ENCODE data around the gene GCNT1. TPM values are rescaled to one million over a fixed set of nuclear protein-coding genes. Genes with fewer than 3 reads are reported as not detected.

Gene GCNT1
- total RNA-seq, 2 donors from 2014 or later = 70.6 to 76.1 TPM

GRCh38 chr9:76444322-76444929 is 14.6 kb upstream of the GCNT1 start:
- no peaks in the 10 kb centered on the region for H3K36me3 ChIP-seq (ENCODE audit: control insufficient read depth, insufficient read depth, low read length)
- WGBS, 2 experiments (ENCODE audit: insufficient coverage in 1 of 2, insufficient read length in 1 of 2) = 84 to 93% methylated on average over 3 to 5 of the region's 5 CpGs
- no peak overlapping the region for H3K27ac Mint-ChIP-seq
- no peak for TF ChIP-seq CTCF (conservative IDR thresholded peaks at IDR 0.05)
- H3K9ac ChIP-seq (ENCODE audit: extremely low read depth, low read length, poor library complexity, severe bottlenecking) = no peak overlapping the region
- H3K27ac ChIP-seq (ENCODE audit: low read depth, low read length) = no peak overlapping the region
- H3K4me1 Mint-ChIP-seq = no peaks in the 10 kb centered on the region
- no peak overlapping the region for H3K4me3 Mint-ChIP-seq
- H3K9me3 ChIP-seq (ENCODE audit: control insufficient read depth, low read length) = peaks cover 21% of the 10 kb centered on the region
- peaks cover 32% of the 10 kb centered on the region for H3K9me3 Mint-ChIP-seq
- peaks cover 5% of the 10 kb centered on the region for H3K27me3 Mint-ChIP-seq (ENCODE audit: insufficient read depth)
- no peak for DNase-seq
- H3K4me1 ChIP-seq (ENCODE audit: control insufficient read depth, insufficient read depth, low read length) = no peaks in the 10 kb centered on the region
- no peak overlapping the region for H3K4me3 ChIP-seq (ENCODE audit: low read length)
- H3K36me3 Mint-ChIP-seq (ENCODE audit: low read depth) = peaks cover 1% of the 10 kb centered on the region
- no peaks in the 10 kb centered on the region for H3K27me3 ChIP-seq (ENCODE audit: control insufficient read depth, insufficient read depth, low read length, poor library complexity, severe bottlenecking)

- H3K27ac ChIP-seq (ENCODE audit: low read depth, low read length) = no peak overlapping the region
- H3K9ac ChIP-seq (ENCODE audit: extremely low read depth, low read length, poor library complexity, severe bottlenecking) = no peak overlapping the region
- no peak overlapping the region for H3K4me3 ChIP-seq (ENCODE audit: low read length)
- Mint-ChIP-seq H3K4me3 (no peak overlapping the region), H3K27ac (no peak overlapping the region), H3K36me3 (ENCODE audit: low read depth) (peaks cover 2% of the 10 kb centered on the region), H3K27me3 (ENCODE audit: insufficient read depth) (peaks cover 6% of the 10 kb centered on the region), H3K9me3 (peaks cover 37% of the 10 kb centered on the region), H3K4me1 (no peaks in the 10 kb centered on the region)
- peaks cover 24% of the 10 kb centered on the region for H3K9me3 ChIP-seq (ENCODE audit: control insufficient read depth, low read length)
- no peaks in the 10 kb centered on the region for H3K36me3 ChIP-seq (ENCODE audit: control insufficient read depth, insufficient read depth, low read length)
- no peaks in the 10 kb centered on the region for H3K4me1 ChIP-seq (ENCODE audit: control insufficient read depth, insufficient read depth, low read length)
- no peak for TF ChIP-seq CTCF (conservative IDR thresholded peaks at IDR 0.05)
- DNase-seq = no peak
- no peaks in the 10 kb centered on the region for H3K27me3 ChIP-seq (ENCODE audit: control insufficient read depth, insufficient read depth, low read length, poor library complexity, severe bottlenecking)
These were observed 13.0 kb upstream of the GCNT1 start for GRCh38 chr9:76445976-76446375.

GRCh38 chr9:76448501-76448900 is 10.5 kb upstream of the GCNT1 start:
- no peak overlapping the region for H3K4me3 Mint-ChIP-seq
- no peak overlapping the region for H3K27ac ChIP-seq (ENCODE audit: low read depth, low read length)
- H3K4me3 ChIP-seq (ENCODE audit: low read length) = no peak overlapping the region
- no peaks in the 10 kb centered on the region for H3K36me3 ChIP-seq (ENCODE audit: control insufficient read depth, insufficient read depth, low read length)
- peaks cover 11% of the 10 kb centered on the region for H3K4me1 Mint-ChIP-seq
- no peak overlapping the region for H3K27ac Mint-ChIP-seq
- H3K9me3 ChIP-seq (ENCODE audit: control insufficient read depth, low read length) = peaks cover 19% of the 10 kb centered on the region
- no peaks in the 10 kb centered on the region for H3K27me3 ChIP-seq (ENCODE audit: control insufficient read depth, insufficient read depth, low read length, poor library complexity, severe bottlenecking)
- H3K4me1 ChIP-seq (ENCODE audit: control insufficient read depth, insufficient read depth, low read length) = no peaks in the 10 kb centered on the region
- H3K9ac ChIP-seq (ENCODE audit: extremely low read depth, low read length, poor library complexity, severe bottlenecking) = no peak overlapping the region
- WGBS, 2 experiments (ENCODE audit: insufficient coverage in 1 of 2, insufficient read length in 1 of 2) = 93% methylated on average over 2 of the region's 2 CpGs; no CpG with 5 or more reads in 1 of the 2 experiments
- H3K9me3 Mint-ChIP-seq = peaks cover 19% of the 10 kb centered on the region
- TF ChIP-seq CTCF (conservative IDR thresholded peaks at IDR 0.05) = no peak
- H3K27me3 Mint-ChIP-seq (ENCODE audit: insufficient read depth) = peaks cover 7% of the 10 kb centered on the region
- peaks cover 2% of the 10 kb centered on the region for H3K36me3 Mint-ChIP-seq (ENCODE audit: low read depth)
- DNase-seq = no peak
